HT-29 (cell line): ENCODE data around the gene MRPL45. TPM values are rescaled to one million over a fixed set of nuclear protein-coding genes. Genes with fewer than 3 reads are reported as not detected.

ENCODE experiments used
- DNase-seq: peaks from one replicate; pipeline ENCODE4 v3.0.0-alpha.2; 2015; ENCODE audit warnings: low spot score
- total RNA-seq: library from RNA; depleted of rRNA; stranded (reverse); fragments of >200 nt; shearing (Covaris generic); gene quantifications from 2 replicates; pipeline ENCODE4 v1.2.3, GENCODE V29; 2014

Gene MRPL45
- total RNA-seq, 1 experiment from 2014 or later: 82.3 TPM

DNA sequence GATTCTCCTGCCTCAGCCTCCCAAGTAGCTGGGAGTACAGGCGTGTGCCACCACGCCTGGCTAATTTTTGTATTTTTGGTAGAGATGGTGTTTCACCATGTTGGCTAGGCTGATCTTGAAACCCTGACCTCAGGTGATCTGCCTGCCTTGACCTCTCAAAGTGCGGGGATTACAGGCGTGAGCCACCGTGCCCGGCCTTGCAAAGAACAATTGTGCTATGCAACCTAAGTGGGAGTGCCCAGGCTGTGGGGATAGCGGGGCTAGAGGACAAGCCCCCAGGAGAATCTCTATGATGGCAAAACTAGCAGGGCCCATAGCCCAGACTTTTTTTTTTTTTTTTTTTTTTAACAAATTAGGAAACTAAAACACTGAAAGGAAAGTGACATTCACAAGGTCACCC lies 48.8 kb downstream of the MRPL45 start:
- no peak for DNase-seq

DNA sequence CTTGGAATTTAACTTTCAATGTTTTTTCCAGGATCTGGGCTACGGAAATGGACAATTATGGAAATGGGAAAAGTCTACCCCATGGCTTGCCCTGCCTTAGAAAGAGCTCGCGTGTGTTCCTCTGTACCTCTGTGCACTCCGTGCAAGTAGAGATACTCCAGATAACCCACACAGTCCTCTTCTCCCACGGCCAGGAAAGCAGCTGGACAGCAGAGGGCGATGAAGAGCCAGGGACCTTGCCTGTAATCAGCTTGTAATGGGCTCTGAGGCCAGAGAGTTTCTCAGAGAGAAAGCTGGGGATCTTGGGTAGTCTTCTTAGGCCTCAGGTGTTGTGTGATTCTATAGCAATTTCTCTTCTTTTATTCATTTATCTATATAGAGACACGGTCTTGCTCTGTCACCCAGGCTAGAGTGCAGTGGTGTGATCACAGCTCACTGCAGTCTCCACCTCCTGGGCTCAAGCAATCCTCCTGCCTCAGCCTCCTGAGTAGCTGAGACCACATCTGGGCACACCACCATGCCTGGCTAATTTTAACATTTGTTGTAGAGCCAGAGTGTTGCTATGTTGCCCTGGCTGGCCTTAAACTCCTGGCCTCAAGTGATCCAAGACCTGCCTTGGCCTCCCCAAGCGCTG lies 52.2 kb downstream of the MRPL45 start:
- peak; percentile 100 for DNase-seq

GRCh38 chr17:38350035-38350434 lies 53.1 kb downstream of the MRPL45 start:
- no peak for DNase-seq

GRCh38 chr17:38351412-38352222 lies 54.6 kb downstream of the MRPL45 start, which contains the start of gene SOCS7:
Gene SOCS7, plus strand, starts transcription at chr17:38351844. Its CDS starts 209 bp downstream, at chr17:38352053.
- peak; percentile 100 for DNase-seq

GRCh38 chr17:38352245-38353085 lies 55.5 kb downstream of the MRPL45 start:
- peak; percentile 63 for DNase-seq

DNA sequence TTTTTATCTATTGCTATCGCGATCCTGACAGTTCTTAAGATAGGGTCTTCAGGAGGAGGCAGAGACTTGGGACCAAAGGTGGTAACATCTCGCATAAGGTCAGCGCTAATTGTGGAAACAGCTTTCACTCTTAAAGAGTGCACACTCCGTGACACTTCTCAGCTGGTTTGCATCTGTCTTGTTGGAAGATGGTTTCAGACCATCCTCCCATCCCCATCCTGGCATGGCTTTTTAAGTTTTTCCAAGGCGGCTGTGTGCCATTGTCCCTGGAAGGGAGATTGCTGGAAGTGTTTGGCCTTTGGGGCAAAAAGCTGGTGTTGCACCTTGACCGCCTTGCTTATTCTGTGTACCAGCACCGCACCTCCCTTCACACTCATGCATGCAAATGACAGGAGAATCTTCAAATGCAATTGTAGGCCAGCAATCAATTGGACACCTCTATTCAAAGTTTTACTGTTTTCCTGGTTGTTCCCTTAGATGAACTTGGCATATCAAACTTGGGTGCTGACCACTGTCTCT lies 56.2 kb downstream of the MRPL45 start:
- peak; percentile 47 for DNase-seq

DNA sequence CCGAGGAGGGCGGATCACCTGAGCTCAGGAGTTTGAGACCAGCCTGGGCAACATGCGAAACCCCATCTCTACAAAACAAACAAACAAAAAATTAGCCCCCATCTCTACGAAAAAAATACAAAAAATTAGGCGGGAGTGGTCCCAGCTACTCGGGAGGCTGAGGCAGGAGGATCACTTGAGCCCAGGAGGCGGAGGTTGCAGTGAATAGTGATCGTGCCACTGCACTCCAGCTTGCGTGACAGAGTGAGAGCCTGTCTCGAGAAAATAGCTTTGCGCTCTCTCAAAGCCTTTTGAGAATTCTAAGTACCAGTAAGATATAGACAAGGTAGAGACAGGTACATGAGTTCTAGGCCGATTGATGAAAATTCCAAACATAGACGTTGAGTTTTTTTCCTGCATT lies 56.7 kb downstream of the MRPL45 start:
- no peak for DNase-seq

DNA sequence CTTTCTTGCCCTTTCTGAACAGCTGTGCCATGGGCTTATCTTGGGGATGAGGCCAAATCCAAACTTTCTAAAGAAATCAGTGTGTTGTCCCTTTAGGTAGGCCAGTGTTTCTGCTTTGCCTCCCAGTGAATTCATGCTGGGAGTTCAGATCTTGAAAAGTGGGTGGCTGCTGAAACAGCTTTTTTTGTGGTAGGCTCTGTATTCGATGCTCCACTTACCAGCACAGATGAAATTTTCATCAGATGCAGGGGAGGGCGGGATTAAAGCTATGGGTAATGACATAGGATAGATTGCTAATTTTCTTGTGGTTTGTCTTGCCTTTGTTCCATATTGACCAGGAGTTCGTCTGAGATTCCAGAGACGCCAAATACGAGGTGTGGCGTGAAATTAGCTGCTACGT lies 57.5 kb downstream of the MRPL45 start:
- no peak for DNase-seq

- DNase-seq: no peak
These were observed 58.3 kb downstream of the MRPL45 start for GRCh38 chr17:38355251-38355650.

DNA sequence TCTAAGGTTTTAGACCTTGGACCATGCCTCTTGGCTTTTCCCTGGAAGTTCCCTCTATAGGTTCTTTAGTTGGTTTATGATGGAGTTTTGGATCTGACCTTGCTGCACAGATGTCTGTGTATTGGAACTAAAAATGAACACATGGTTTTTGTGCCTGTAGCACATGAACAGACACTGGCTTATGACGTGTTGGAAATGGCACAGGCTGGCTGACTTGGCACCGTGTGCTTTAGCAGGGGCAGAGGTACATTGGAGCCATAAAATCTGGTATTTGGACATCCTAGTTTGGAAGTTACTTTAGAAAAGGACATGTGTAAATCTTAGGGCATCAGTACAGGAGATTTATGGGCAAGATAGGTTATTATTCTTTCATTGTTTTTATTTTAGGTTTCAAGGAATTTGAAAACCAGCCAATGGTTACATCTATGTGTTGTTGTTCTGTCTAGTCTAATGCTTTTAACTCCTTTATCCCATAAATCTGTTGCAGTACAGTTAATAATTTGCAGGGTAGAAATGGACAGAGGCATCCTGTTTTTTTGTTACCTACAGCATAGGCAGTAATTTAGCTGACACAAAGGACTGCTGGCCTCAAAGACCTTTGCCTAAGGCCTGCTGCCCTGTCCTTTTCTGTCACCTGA lies 60.6 kb downstream of the MRPL45 start:
- DNase-seq: no peak

DNA sequence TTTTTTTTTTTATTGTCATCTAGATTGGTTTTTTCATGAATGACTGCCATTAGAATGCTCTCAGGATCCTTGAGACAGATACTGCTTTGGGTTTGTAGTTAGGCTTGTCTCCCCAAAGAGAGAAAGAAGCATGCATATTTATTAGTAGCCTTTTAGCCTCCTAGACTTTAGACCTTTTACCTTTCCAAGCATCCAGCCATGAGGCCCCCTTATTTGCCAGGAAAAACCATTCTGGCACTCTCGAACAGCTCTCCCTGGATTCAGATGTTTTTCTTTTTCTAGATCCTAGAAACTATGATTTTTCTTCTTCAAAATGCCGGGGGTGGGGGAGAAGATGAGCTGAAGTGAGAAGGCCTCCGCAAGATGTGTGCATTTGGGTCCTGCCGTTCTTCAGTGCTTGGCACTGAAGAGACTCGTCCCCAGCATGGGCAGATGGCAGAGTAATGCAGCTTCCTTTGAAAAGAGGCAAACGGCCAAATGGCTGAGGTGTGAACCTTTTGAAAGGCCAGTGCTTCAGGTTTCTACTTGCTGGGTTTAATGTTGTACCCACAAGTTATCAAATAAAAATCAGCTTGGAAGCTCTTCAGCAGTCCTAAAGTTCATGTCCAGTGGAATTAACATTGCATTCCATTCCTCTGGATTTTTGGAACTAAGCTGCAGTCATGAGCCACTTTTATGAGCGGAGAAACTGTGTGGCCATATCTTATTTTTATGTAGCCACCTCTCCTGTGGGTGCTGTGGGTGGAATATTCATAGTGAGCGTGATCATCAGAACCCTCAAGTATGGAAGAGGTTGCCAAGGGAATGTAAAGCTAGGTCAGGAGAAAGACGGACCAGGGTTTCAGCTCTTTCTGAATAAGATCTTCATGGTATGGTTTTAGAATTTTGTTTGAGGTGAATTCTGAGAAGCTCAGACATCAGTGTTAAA lies 61.9 kb downstream of the MRPL45 start:
- no peak for DNase-seq

- peak; percentile 80 for DNase-seq
These were observed 64.9 kb downstream of the MRPL45 start for GRCh38 chr17:38361694-38362465.

- DNase-seq: no peak
These were observed 66.0 kb downstream of the MRPL45 start for GRCh38 chr17:38363016-38363415.

DNA sequence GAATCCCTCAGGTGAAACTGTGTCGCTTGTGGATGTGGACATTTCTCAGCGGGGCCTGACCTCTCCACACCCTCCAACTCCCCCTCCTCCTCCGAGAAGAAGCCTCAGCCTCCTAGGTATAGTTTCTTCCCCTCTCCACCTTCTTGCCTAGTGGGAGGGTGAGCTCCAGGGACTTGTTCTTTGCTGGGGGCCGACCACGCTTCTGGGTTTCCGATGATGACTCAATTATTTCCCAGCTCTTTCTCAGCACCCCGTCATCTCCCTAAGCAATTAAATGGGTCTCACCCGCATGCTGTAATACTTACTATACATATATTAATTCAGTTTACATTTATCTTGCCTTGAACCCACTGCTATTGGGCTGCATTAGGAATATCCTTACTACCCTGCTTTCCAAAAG lies 67.8 kb downstream of the MRPL45 start:
- no peak for DNase-seq

GRCh38 chr17:38369124-38369886 lies 72.3 kb downstream of the MRPL45 start:
- no peak for DNase-seq
